ENCODE measurements around the gene MATN1. TPM values are rescaled to one million over a fixed set of nuclear protein-coding genes. Genes with fewer than 3 reads are reported as not detected.

Gene MATN1
- total and polyA plus RNA-seq, 7 donors, result 0.09 to 0.54 (median 0.36) TPM; not detected in 4

- Histone ChIP-seq H3K36me3 (no peaks in the 10 kb centered on the region), H3K27ac (no peak overlapping the region), H3K9me3 (no peaks in the 10 kb centered on the region), H3K4me1 (peaks cover 0 to 37% (median 27%) of the 10 kb centered on the region in 4 donors), H3K4me3 (no peak overlapping the region), H3K27me3 (peaks cover 13 to 32% (median 24%) of the 10 kb centered on the region in 3 donors)
- TF ChIP-seq POLR2AphosphoS5 (IDR thresholded peaks at IDR 0.05) (no peak), POLR2A (IDR thresholded peaks at IDR 0.05) (no peak), CTCF (IDR thresholded peaks at IDR 0.05) (no peak), EP300 (IDR thresholded peaks at IDR 0.05) (no peak)
- 87 to 91% methylated on average over 4 of the region's 4 CpGs for WGBS, 2 donors
- intact Hi-C loops (cut with DNase I), result no loop called here
- DNase-seq, result peak; percentile 39
These were observed 39.1 kb downstream of the MATN1 start for GRCh38 chr1:30684259-30684658.

- DNase-seq, result peak; percentile 29
These were observed 39.7 kb downstream of the MATN1 start for GRCh38 chr1:30683699-30684098.

GRCh38 chr1:30682396-30683275 is 40.7 kb downstream of the MATN1 start:
- H3K27ac ChIP-seq, result peak overlapping the region in 1 of 4 donors; percentile 42
- TF ChIP-seq CTCF (IDR thresholded peaks at IDR 0.05), result no peak
- H3K9me3 ChIP-seq, result no peaks in the 10 kb centered on the region
- 49 to 75% methylated on average over 8 of the region's 8 CpGs for WGBS, 2 donors
- no peak overlapping the region for H3K4me3 ChIP-seq
- intact Hi-C loops (cut with DNase I), result no loop called here
- peak; percentile 57 for DNase-seq
- no peaks in the 10 kb centered on the region for H3K36me3 ChIP-seq
- peaks cover 13 to 32% (median 24%) of the 10 kb centered on the region in 3 donors for H3K27me3 ChIP-seq
- H3K4me1 ChIP-seq, result peaks cover 0 to 43% (median 30%) of the 10 kb centered on the region in 4 donors

More at GRCh38 chr1:30683699-30684098, 39.7 kb downstream of the MATN1 start:
- Histone ChIP-seq H3K27me3 (peaks cover 13 to 32% (median 24%) of the 10 kb centered on the region in 3 donors), H3K9me3 (no peaks in the 10 kb centered on the region), H3K4me3 (no peak overlapping the region), H3K36me3 (no peaks in the 10 kb centered on the region), H3K4me1 (peaks cover 0 to 38% (median 30%) of the 10 kb centered on the region in 4 donors), H3K27ac (no peak overlapping the region)
- WGBS, 2 donors, result 78 to 86% methylated on average over 5 of the region's 5 CpGs
- intact Hi-C loops (cut with DNase I), result no loop called here
- TF ChIP-seq EP300 (IDR thresholded peaks at IDR 0.05) (no peak), POLR2A (IDR thresholded peaks at IDR 0.05) (no peak), POLR2AphosphoS5 (IDR thresholded peaks at IDR 0.05) (no peak), CTCF (IDR thresholded peaks at IDR 0.05) (no peak)

GRCh38 chr1:30681782-30682181 is 41.6 kb downstream of the MATN1 start:
- Histone ChIP-seq H3K4me1 (peaks cover 0 to 51% (median 30%) of the 10 kb centered on the region in 4 donors), H3K4me3 (no peak overlapping the region), H3K27ac (peak overlapping the region in 1 of 4 donors; percentile 42), H3K9me3 (no peaks in the 10 kb centered on the region), H3K36me3 (no peaks in the 10 kb centered on the region), H3K27me3 (peaks cover 13 to 32% (median 24%) of the 10 kb centered on the region in 3 donors)
- WGBS, 2 donors, result 65 to 77% methylated on average over 3 of the region's 3 CpGs
- intact Hi-C loops (cut with DNase I), result no loop called here
- no peak for TF ChIP-seq EP300 (IDR thresholded peaks at IDR 0.05)
- TF ChIP-seq POLR2AphosphoS5 (IDR thresholded peaks at IDR 0.05), result no peak
- TF ChIP-seq POLR2A (IDR thresholded peaks at IDR 0.05), result no peak
- no peak for TF ChIP-seq CTCF (IDR thresholded peaks at IDR 0.05)
- peak; percentile 41 for DNase-seq
